Measurements from ENCODE around the gene FOXN1. TPM values are rescaled to one million over a fixed set of nuclear protein-coding genes. Genes with fewer than 3 reads are reported as not detected.
"Not testable (repeated sequence)": the region's sequence is repeated elsewhere in the genome, so short reads cannot be mapped to it uniquely, and the experiment has no call there.

The FOXN1 gene
- total and polyA plus RNA-seq, 8 donors = 0.43 to 9.3 (median 2.4) TPM; not detected in 5

DNA sequence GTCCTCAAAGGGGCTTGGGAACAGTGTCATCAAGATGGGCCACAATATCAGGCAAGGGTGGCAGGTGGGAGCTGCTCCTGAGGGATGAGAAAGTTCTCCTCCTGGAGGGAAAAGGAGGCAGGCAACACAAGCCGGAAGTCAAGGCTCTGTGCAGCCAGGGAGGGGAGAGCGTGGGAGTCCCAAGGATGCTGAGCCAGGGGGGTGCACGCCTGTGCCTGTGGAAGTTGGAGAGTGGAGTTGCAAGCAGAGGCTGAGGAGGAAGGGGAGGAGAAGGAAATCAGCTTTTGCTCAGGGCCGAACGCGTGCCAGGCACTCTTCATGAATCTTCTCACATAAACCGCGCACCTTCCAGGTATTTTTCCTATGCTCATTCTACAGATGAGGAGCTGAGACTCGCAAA is 40.1 kb upstream of the FOXN1 start:
- Histone ChIP-seq H3K36me3 (no peaks in the 10 kb centered on the region), H3K9me3 (no peaks in the 10 kb centered on the region), H3K4me3 (no peak overlapping the region), H3K27ac (no peak overlapping the region), H3K27me3 (peaks cover 0 to 20% (median 0%) of the 10 kb centered on the region in 3 donors), H3K4me1 (peaks cover 8 to 30% (median 11%) of the 10 kb centered on the region in 4 donors)
- no peak for DNase-seq
- TF ChIP-seq POLR2A (IDR thresholded peaks at IDR 0.05) (no peak), POLR2AphosphoS5 (IDR thresholded peaks at IDR 0.05) (no peak), EP300 (IDR thresholded peaks at IDR 0.05) (no peak)
- TF ChIP-seq, protein P1, sequence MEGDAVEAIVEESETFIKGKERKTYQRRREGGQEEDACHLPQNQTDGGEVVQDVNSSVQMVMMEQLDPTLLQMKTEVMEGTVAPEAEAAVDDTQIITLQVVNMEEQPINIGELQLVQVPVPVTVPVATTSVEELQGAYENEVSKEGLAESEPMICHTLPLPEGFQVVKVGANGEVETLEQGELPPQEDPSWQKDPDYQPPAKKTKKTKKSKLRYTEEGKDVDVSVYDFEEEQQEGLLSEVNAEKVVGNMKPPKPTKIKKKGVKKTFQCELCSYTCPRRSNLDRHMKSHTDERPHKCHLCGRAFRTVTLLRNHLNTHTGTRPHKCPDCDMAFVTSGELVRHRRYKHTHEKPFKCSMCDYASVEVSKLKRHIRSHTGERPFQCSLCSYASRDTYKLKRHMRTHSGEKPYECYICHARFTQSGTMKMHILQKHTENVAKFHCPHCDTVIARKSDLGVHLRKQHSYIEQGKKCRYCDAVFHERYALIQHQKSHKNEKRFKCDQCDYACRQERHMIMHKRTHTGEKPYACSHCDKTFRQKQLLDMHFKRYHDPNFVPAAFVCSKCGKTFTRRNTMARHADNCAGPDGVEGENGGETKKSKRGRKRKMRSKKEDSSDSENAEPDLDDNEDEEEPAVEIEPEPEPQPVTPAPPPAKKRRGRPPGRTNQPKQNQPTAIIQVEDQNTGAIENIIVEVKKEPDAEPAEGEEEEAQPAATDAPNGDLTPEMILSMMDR (IDR thresholded peaks at IDR 0.05) = no peak
- intact Hi-C loops (cut with DNase I; ENCODE audit: low total_unique reads) = no loop called here
- WGBS, 5 donors = 41 to 56% (median 49%) methylated on average over 9 of the region's 9 CpGs

DNA sequence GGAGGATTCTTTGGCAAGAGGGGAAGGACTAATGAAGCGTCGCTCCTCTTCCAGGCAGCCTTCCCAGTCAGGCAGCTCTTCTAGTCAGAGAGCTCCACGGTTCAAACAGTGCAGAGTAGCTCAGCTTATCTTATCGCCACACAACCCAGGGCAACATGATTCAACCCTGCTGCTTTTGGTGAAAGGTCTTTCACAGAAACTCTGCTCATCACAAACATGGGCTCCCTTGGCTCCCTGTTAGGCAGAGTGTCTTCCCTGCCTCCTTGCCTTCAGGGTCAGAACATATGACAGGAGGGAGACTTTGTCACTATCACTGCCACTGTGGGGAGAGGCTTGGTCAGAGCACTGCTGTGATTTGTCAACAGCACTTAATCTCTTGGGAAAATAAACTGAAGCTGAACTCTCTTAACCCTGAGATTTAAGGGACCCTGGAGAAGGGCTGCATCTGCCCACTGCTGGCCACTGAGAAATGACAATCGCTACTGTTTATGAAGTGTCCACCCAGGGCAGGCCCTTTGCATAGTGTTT is 39.6 kb upstream of the FOXN1 start:
- Histone ChIP-seq H3K4me3 (no peak overlapping the region), H3K27me3 (peaks cover 0 to 20% (median 0%) of the 10 kb centered on the region in 3 donors), H3K27ac (no peak overlapping the region), H3K9me3 (no peaks in the 10 kb centered on the region), H3K4me1 (peaks cover 8 to 32% (median 11%) of the 10 kb centered on the region in 4 donors), H3K36me3 (no peaks in the 10 kb centered on the region)
- 13 to 26% (median 17%) methylated on average over 5 of the region's 5 CpGs for WGBS, 5 donors
- intact Hi-C loops (cut with DNase I; ENCODE audit: low total_unique reads) = no loop called here
- no peak for TF ChIP-seq POLR2AphosphoS5 (IDR thresholded peaks at IDR 0.05)
- TF ChIP-seq EP300 (IDR thresholded peaks at IDR 0.05) = no peak
- TF ChIP-seq, protein P1 (IDR thresholded peaks at IDR 0.05) = no peak
- TF ChIP-seq POLR2A (IDR thresholded peaks at IDR 0.05) = no peak
- no peak for DNase-seq

DNA sequence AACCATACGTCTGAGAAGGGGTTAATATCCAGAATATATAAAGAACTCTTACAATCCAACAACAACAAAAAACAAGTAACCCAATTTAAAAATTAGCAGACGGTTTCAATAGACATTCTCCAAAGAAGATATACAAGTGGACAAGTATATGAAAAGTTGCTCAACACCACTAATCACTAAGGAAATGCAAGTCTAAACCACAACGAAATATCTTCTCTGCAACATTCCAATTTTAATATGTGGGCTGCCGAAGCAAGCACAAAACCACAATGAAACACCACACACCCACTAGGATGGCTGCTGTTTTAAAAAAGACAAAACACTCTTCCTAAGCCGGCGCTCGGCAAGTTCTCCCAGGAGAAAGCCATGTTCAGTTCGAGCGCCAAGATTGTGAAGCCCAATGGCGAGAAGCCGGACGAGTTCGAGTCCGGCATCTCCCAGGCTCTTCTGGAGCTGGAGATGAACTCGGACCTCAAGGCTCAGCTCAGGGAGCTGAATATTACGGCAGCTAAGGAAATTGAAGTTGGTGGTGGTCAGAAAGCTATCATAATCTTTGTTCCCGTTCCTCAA is 38.6 kb upstream of the FOXN1 start:
- H3K4me3 ChIP-seq = no peak overlapping the region
- TF ChIP-seq POLR2AphosphoS5 (IDR thresholded peaks at IDR 0.05) = no peak
- TF ChIP-seq, protein P1 (IDR thresholded peaks at IDR 0.05) = no peak
- no peak for DNase-seq
- H3K36me3 ChIP-seq = no peaks in the 10 kb centered on the region
- intact Hi-C loops (cut with DNase I; ENCODE audit: low total_unique reads) = no loop called here
- H3K27me3 ChIP-seq = peaks cover 0 to 20% (median 0%) of the 10 kb centered on the region in 3 donors
- no peaks in the 10 kb centered on the region for H3K9me3 ChIP-seq
- 72 to 87% (median 77%) methylated on average over 17 of the region's 17 CpGs for WGBS, 5 donors
- H3K27ac ChIP-seq = no peak overlapping the region
- peaks cover 8 to 32% (median 11%) of the 10 kb centered on the region in 4 donors for H3K4me1 ChIP-seq

DNA sequence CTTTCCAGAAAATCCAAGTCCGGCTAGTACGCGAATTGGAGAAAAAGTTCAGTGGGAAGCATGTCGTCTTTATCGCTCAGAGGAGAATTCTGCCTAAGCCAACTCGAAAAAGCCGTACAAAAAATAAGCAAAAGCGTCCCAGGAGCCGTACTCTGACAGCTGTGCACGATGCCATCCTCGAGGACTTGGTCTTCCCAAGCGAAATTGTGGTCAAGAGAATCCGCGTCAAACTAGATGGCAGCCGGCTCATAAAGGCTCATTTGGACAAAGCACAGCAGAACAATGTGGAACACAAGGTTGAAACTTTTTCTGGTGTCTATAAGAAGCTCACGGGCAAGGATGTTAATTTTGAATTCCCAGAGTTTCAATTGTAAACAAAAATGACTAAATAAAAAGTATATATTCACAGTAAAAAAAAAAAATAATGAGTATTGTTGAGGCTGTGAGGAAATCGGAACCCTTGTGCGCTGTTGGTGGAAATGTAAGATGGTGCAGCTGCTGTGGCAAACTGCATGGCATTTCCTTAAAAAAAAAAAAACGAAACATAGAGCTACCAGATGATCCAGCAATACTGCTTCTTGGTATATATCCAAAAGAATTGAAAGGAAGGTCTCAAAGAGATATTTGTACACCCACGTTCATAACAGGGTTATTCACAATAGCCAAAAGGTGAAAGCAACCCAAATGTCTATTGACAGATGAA is 38.0 kb upstream of the FOXN1 start:
- intact Hi-C loops (cut with DNase I; ENCODE audit: low total_unique reads); H3K36me3 ChIP-seq; DNase-seq; H3K4me3 ChIP-seq; H3K9me3 ChIP-seq: not testable (repeated sequence)
- WGBS, 5 donors = 75 to 88% (median 77%) methylated on average over 15 to 20 of the region's 20 CpGs
- Histone ChIP-seq H3K27ac (peak overlapping the region in 1 of 5 donors; percentile 20), H3K4me1 (peaks cover 8 to 32% (median 12%) of the 10 kb centered on the region in 4 donors), H3K27me3 (peaks cover 0 to 20% (median 0%) of the 10 kb centered on the region in 3 donors)

GRCh38 chr17:28468781-28469180 is 37.4 kb upstream of the FOXN1 start:
- no peaks in the 10 kb centered on the region for H3K9me3 ChIP-seq
- H3K4me3 ChIP-seq = no peak overlapping the region
- TF ChIP-seq POLR2A (IDR thresholded peaks at IDR 0.05) (no peak), EP300 (IDR thresholded peaks at IDR 0.05) (no peak)
- H3K27ac ChIP-seq = peak overlapping the region in 1 of 5 donors; percentile 20
- no peak for DNase-seq
- intact Hi-C loops (cut with DNase I; ENCODE audit: low total_unique reads) = no loop called here
- H3K36me3 ChIP-seq = no peaks in the 10 kb centered on the region
- H3K27me3 ChIP-seq = peaks cover 0 to 20% (median 0%) of the 10 kb centered on the region in 3 donors
- peaks cover 8 to 32% (median 15%) of the 10 kb centered on the region in 4 donors for H3K4me1 ChIP-seq

Data from stomach (tissue), 9 donors.